GM18519 (cell line): ENCODE data around the gene PLEKHF1.
"Not testable (repeated sequence)": the region's sequence is repeated elsewhere in the genome, so short reads cannot be mapped to it uniquely, and the experiment has no call there.

Source experiments
- ATAC-seq: cut with Tn5 transposase; IDR thresholded peaks from one replicate; pipeline ENCODE4 v1.9.1; 2021; ENCODE audit warnings: mild to moderate bottlenecking, moderate library complexity; ENCODE audit not compliant: unreplicated experiment, low FRiP score

Gene PLEKHF1

DNA sequence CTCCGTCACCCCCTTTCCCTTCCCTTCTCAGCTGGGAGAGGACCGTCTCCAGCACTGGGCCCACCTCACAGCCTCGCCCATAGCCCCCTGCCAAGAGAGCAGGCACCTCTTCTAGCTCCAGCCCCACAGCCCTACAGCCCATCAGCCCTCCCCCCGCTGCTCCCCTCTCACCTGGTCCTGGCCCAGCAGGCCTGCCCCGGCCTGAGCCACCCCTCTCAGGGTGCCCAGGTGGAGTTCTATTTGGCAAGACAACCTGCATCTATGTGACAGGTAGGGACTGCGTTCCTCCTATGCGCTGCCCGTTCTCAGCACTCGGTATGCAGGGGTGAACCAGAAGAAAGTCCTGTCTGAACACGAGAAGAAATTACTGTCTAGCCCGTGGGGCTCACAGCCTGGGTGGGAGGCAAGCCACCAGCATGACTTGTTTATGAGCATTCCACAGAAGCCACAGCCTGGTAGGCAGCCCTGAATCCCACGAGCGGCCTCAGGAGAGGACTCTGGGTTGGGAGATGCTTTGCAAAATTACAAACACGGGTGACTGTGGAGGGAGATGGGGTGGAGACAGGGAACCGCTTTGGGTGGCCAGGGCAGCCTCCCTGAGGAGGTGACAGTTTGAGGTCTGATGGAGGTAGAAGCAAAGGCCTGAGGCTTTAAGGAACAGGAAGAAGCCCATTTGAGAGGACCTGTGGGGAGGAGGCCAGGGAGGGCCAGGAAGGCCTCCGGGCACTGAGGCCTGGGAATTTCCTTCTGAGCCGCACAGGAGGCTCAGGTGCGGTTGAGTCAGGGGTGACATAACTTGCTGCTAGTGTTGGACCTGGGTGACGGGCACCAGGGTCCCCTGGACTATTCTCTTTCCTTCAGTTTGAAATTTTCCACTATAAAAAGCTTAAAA lies 1.2 kb upstream of the PLEKHF1 start:
- ATAC-seq, result no peak

DNA sequence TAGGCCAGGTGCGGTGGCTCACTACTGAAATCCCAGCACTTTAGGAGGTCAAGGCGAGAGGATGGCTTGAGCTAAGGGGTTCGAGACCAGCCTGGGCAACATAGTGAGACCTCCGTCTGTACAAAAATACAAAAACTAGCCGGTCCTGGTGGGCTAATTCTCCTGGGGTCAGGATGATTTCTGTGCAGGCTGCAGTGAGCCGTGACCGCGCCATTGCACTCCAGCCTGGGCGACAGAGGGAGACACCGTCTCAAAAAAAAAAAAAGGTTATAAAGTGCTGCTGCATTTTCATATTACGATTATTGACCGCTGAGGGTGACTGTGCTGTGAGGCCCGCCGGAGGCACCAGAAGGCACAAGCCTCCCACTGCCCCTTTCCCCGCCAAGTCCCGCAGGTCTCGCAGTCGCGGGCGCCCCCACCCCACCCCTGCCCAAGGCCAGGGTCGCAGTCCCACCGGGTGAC lies 477 bp upstream of the PLEKHF1 start:
- ATAC-seq, result no peak

DNA sequence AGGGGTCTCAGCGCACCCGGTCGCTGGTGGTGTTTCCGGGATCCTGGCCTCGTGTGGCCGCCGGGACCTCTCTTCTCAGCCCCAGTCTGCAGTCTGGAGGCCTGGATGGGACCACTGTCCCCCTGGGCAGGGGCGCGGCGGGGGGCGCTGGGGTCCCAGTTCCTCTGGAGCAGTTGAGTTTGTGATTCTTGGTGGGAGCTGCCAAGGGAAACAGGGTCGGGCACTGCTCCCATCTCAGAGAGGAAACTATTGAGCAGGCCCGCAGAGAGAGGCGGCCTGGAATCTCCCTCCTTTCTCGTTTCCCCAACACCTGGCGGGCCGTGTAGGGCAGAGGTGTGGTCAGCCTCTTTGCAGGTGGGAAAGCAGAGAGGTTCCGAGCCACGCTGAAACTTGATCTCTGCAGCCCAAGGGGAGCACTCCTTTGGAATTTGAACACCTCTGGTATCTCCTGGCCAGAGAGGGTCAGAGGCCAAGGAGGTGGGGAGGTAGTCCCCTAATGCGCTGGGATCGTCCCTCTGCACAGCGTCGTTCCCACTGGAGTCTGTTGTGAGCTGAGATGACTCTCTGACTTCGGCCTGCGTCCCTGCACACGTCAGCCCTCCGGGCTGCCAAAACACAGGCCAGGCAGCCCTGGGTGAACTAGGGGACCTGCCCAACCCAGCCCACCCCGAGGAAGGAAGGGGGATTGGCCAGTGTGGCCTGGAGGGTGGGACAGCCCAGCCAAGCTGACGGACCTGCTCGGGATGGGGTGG lies 741 bp downstream of the PLEKHF1 start:
- ATAC-seq, result no peak

DNA sequence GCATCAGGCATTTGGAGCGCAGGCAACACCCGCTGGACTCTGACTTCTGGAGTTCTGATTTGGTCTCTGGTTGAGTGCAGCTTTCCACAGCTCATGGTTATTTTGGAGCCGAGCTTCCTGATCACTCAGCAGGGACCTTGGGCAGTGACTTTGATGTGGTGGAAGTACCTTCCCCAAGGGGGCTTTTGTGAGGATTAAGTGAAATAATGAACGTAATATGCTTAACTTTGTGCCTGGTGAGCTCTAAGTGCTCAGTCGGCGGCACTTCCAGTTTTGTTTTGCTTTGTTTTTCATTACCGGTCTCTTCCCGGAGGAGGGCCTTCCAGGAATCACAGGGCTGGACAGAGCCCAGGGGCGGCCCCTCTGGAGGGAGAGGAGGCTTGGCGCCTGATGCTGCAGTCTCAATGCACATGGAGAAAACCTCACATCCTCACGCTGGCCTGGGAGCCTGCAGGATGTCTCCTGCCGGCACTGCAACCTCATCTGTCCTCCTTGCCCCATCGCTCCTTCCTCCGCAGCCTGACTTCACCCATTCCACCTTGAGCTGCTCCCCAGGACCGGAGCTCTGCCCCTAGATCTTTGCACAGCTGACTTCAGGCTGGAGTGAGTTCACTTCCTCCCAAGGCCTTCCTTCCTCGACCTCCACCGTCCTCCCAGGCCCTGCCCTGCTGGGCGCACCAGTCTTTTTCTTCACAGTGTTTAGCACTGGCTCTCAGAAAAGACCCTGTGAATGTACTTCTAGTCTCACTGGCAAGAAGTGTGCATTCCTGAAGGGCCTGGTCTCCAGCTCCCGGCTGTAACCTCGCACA lies 1.5 kb downstream of the PLEKHF1 start:
- ATAC-seq, result no peak

DNA sequence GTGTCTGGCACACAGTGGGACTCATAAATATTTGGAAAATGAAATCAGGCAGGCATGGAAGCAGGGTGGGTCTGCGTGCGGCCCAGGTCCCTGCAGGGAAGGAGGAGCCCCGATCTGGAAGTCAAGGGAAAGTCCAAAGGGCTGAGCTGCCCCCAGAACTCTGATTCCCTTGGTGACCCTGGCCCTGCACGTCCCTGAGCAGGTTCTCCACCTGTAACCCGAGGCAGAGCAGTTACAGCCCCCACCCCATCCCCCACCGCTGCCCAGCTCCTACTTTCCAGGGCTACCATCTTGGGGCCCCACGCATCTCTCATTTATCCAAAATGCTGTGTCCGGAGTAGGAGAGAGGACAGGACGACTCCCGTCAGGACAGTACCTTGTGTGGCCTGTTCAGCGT lies 2.1 kb downstream of the PLEKHF1 start:
- ATAC-seq, result no peak

DNA sequence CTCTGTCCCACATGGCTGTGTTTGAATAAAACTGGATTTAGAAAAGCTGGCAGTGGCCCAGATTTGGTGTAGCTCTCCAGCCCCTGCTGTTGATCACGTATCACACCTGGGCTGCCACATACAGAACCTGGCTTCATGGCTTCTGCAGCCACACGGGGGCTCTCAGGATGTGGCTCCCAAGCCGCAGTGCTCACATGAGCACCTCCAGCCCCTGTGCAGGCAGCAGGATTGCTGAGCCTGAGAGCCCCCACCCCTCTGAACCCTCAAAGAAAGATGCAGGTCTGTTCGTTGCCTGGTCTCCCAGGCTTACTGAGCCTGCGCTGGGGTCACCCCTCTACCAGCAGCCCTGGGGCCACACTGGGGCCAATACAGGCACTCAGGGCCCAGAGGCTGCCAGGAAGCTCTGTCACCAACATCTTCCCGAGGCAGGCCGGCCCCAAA lies 2.7 kb downstream of the PLEKHF1 start:
- ATAC-seq, result no peak

DNA sequence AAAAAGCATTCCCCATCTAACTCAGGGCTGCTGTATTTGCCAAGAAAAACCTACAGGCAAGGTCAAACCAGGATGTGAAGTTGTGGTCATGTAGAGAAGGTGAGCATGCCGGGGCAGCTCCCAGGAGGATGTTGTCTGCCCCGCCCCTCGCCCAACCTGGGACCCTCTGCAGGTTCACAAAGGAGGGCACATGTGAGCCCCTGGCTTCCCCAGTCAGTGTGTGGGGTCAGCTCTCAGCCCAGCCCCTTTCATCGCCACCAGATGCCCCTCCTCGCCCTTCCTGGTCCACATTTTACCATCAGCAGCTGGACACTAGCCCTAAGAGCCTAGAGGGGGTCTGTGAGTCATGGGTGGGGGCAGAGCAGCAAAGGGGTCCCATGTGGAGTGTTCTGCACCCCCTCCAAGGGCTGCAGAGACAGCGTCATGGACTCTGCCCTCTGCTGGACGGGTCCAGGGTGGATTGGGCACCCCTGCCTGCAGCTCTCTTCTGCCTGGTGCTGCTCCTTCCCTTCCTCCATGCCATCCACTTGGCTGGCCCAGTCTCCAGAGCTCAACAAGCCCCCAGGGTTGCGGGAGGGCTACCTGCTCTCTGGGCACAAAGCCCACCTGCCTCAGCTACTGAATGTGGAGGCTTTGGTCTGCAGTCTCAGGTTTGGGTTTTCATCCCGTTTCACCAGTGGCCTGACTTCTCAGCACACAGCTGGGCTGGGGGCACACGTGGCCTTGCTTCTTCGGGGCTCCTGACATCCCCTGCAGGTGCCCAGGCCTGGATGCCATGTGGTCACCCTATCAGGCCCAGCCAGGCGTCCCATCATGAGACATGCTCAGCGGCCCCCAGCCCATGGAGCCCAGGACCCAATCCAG lies 3.7 kb downstream of the PLEKHF1 start:
- no peak for ATAC-seq

DNA sequence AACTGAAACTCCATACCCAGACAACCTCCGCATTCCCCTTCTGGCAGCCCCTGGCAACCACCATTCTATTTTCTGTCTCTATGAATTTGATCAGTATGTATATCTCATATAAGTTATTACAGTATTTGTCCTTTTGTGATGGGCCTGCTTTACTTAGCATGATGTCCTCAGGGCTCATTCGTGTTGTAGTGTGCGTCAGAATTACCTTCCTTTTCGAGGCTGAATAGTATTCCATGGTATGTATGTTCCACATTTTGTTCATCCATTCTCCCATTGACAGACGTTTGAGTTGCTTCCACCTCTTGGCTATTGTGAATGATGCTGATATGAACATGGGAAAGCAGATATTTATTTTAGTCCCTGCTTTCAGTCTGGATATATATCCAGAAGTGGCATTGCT lies 5.0 kb downstream of the PLEKHF1 start:
- no peak for ATAC-seq

DNA sequence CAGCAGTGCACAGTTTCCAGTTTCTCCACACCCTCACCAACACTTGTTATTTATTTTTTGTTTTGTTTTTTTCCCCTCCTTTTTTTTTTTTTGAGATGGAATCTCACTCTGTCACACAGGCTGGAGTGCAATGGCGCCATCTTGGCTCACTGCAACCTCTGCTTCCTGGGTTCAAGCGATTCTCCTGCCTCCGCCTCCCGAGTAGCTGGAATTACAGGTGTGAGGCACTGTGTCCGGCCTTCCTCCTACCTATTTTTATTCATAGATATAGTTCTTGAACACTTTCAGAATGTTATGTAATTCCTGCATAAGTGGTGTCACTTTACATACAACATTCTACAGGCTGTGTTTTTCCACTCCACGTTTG lies 5.7 kb downstream of the PLEKHF1 start:
- not testable (repeated sequence) for ATAC-seq

DNA sequence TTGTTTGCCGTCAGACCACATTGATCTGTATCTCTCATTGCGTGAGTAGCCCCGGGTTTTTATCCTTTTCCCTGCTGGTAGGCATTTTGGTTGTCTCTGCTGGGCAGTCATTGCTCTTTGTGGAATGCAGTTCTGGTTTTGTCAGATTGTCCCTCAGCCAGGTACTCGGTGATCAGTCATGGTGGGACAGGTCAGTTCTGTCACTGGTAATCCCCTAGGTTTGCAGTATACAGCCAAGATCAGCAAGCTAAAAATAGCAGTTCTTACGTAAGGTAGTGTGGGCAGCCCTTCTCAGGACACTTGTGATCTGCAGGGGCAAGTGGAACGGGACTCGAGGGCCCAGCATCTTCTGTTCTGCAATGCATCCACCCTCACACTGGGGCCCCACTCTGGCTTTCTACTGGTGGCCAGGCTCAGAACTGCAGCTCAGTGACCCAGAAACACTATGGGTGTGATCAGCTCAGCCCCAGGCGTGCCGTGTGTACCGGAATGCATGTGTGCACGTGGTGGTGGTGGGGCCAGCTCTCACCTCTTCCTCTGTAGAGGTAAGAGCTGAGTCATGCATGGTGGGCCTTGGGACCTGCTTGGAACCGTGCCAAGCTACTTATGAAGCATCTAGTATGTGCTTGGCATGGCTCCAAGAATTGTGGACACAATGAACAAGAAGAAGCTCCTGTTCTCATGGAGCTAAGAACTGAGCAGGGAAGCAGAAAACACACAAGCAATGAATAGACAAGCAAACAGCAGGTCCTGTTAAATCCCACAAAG lies 6.3 kb downstream of the PLEKHF1 start:
- peak; percentile 52 for ATAC-seq

DNA sequence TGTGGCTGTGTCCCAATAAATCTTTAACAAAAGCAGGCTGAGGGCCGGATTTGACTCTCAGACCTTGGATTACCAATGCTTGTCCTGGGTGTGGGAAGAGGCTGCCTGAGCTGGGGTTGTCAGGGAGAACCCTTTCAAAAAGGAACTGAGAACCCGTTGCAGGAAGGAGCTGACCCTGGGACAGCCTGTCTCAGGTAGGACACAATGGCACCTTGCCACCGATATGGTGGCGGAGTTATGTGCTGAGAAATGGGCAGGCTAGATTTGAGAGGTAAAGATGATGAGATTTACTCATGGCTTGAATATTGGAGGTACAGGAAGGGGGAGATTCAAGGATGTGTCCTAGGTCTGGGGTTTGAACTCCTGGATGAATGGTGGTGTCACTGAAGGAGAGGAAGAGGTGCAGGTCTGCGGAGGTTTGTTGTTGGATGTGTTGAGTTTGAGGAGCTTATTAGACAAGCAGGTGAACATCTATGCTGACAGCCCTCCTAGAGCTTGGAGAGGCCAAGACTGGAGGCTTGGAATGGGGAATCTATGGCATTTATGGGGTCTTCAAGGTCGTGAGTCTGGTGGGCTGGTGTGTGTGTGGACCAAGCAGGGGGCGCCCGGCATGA lies 7.2 kb downstream of the PLEKHF1 start:
- no peak for ATAC-seq

DNA sequence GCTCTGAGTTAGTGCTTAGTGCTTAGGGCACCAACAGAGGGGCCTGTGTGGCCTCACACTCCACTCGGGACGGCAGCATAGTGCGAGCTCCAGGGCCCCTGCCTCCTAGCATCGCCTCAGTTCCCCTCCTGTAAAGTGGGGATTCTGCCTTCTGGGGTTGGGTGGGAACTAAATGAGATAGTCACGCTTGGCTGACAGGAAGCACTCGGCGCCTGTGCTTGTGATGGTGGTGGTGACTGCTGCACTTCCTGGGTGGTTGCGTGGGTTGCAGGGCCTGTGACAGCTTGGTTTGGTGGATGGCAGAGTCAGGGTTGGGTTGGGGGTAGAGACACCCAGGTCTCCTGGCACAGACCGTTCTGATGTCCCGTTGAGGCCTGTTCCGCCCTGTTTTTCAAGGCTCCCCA lies 7.7 kb downstream of the PLEKHF1 start:
- peak; percentile 31 for ATAC-seq

DNA sequence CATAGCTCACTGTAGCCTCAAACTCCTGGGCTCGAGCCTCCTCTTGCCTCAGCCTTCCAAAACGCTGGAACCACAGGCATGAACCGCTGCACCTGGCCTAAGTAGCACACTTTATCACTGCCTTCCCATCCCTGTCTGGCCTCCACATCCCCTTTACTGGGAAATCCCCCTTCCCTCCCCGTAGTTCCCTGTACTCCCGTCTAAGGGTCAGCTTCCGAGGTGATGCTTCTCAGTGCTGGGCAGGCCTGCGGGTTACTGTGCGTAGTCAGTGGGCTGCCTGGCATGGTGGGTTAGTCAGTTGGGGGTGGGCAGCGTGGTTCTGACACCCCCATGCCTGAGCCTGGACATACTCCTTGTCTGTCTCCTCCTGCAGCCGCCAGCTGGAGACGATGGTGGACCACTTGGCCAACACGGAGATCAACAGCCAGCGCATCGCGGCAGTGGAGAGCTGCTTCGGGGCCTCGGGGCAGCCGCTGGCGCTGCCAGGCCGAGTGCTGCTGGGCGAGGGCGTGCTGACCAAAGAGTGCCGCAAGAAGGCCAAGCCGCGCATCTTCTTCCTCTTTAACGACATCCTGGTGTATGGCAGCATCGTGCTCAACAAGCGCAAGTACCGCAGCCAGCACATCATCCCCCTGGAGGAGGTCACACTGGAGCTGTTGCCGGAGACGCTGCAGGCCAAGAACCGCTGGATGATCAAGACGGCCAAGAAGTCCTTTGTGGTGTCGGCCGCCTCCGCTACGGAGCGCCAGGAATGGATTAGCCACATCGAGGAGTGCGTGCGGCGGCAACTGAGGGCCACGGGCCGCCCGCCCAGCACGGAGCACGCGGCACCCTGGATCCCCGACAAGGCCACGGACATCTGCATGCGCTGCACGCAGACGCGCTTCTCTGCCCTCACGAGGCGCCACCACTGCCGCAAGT lies 8.4 kb downstream of the PLEKHF1 start:
- ATAC-seq, result no peak

DNA sequence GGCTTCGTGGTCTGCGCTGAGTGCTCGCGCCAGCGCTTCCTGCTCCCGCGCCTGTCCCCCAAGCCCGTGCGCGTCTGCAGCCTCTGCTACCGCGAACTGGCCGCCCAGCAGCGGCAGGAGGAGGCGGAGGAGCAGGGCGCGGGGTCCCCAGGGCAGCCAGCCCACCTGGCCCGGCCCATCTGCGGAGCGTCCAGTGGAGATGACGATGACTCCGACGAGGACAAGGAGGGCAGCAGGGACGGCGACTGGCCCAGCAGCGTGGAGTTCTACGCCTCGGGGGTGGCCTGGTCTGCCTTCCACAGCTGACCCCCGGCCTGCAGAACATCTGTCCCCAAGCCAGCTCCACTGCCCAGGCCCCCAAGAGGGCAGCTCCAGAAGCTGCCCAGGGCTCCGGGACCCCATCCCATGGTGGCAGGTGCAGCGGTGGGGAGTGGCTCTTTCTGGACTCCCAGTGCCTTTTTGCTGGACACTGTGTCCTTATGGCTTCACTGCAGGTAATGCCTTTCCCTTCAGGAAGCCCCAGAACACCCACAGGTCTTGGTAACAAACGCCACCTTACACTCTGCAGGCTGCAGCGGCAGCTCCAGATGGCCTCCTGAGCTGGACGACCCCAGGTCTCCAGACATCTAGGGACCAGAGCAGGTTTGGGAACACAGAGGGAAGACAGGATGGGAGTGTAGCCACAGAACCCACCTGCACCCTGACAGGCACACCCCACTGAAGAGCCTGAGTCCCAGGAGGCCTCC lies 9.3 kb downstream of the PLEKHF1 start:
- no peak for ATAC-seq

DNA sequence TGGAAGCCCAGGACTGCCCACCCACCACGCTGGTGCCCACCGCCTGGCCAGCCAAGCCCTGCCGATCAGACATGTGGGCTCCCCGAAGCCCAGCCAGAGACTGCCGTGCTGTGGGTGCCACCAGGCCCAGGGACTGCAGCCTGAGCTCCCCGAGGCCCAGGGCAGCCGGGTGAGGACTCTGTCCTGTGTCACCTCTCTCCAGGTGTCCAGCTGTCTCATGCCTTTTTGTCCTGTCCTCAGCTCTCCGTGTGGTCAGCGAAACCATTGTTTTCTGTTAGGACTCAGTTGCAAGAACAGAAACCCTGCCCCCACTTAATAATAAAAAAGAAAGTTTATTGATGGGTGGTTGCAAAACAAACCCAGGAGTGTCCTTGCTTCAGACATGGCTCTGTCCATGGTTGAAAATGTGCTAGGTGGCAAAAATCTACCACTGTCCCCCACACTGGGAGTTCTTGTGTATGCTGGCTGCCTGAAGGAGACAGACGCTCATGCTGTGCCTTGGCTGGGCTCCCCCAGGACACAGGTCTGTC lies 9.9 kb downstream of the PLEKHF1 start:
- ATAC-seq, result no peak

DNA sequence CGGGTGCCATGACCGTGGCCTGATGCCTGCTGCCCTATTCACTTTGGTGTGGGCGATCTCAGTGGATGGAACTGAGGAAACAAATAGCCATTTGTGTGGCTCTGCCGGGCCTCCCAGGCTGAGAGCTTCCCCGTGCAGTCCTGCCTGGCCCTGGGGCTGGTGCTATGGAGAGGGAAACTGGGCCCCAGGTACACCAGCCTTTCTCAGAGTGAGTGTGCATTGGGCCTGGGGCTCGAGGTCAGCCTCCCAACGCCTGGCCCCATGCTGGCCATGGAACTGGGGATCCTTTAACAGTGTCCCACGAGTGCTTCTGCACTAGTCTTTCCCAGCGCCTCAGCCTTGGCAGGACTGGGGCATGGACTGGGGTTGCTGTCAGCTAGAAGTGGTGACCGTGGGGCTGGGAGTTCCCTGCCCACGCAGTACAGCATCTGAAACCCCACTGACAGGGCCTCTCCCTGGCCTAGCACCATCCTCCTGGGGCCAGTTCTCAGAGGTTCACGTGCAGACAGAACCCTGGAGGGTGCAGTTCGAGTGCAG lies 10.5 kb downstream of the PLEKHF1 start:
- no peak for ATAC-seq

DNA sequence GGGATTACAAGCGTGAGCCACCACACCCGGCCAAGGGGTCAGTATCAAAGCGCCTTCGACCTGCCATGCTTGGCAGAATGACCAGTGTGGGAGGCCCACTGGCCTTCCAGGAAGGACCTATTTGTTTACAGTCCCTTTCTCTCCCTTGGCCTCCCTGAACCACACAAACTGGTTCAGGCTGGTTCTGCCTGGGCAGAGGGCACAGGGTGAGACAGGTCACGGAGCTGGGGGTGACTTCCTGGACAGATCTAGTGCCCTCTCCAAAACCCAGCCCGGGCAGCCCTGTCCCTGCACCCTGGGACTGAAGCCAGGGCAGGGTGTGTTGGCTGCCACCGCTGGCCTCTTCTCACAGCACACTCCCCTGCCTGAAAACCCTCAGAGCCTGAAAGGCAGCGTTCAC lies 11.3 kb downstream of the PLEKHF1 start:
- ATAC-seq, result no peak
